Subcutaneous adipose tissue (tissue), 4 donors: Measurements from ENCODE around the gene PMVK. TPM values are rescaled to one million over a fixed set of nuclear protein-coding genes. Genes with fewer than 3 reads are reported as not detected.

Experiments used
- CTCF ChIP-seq: fragments of 450-650 bp; IDR thresholded peaks from one replicate; pipeline ENCODE4 v1.5.1; 2016; ENCODE audit warnings: low read depth, mild to moderate bottlenecking, control low read depth, antibody characterized with exemption, moderate library complexity
- total RNA-seq, 4 donors: library from RNA; depleted of rRNA; stranded (reverse); fragments of >200 nt; gene quantifications; one replicate each; pipeline ENCODE4 v1.1.0, GENCODE V29; 2016

Gene PMVK
- total RNA-seq, 4 donors from 2014 or later, result 11.6 to 22.4 (median 14.4) TPM

- no peak for TF ChIP-seq CTCF
Measured at GRCh38 chr1:154925335-154926170, 11.0 kb downstream of the PMVK start.

GRCh38 chr1:154923695-154924094 is 12.8 kb downstream of the PMVK start:
- TF ChIP-seq CTCF, result no peak

- TF ChIP-seq CTCF, result no peak
Measured at GRCh38 chr1:154913273-154913672, 23.2 kb downstream of the PMVK start.

GRCh38 chr1:154912755-154913154 is 23.8 kb downstream of the PMVK start:
- TF ChIP-seq CTCF, result no peak

GRCh38 chr1:154911691-154912550 is 24.6 kb downstream of the PMVK start:
- TF ChIP-seq CTCF, result no peak

GRCh38 chr1:154910851-154911250 is 25.7 kb downstream of the PMVK start:
- TF ChIP-seq CTCF, result no peak

GRCh38 chr1:154908937-154909336 is 27.6 kb downstream of the PMVK start:
- TF ChIP-seq CTCF, result no peak
